GM12875 (cell line): ENCODE results near the gene COPZ1.

Source experiments
- H3K4me3 ChIP-seq: one replicate; pipeline ENCODE4 v1.5.1; 2011; ENCODE audit warnings: low read depth, low read length, control low read depth
- CTCF ChIP-seq: IDR thresholded peaks from 2 replicates; pipeline ENCODE4 v1.5.1; 2011; ENCODE audit warnings: low read depth, mild to moderate bottlenecking, control low read depth, inconsistent platforms, low read length, moderate library complexity, borderline replicate concordance; ENCODE audit not compliant: insufficient read depth

COPZ1 gene

GRCh38 chr12:54333420-54334034 lies 8.6 kb downstream of the COPZ1 start:
- H3K4me3 ChIP-seq: no peak overlapping the region
- TF ChIP-seq CTCF: no peak

GRCh38 chr12:54337280-54337842 lies 12.4 kb downstream of the COPZ1 start:
- no peak for TF ChIP-seq CTCF
- no peak overlapping the region for H3K4me3 ChIP-seq

- no peak overlapping the region for H3K4me3 ChIP-seq
These were observed 13.1 kb downstream of the COPZ1 start for GRCh38 chr12:54337854-54338650.

GRCh38 chr12:54338698-54339296 lies 13.9 kb downstream of the COPZ1 start:
- no peak overlapping the region for H3K4me3 ChIP-seq
- no peak for TF ChIP-seq CTCF

More at GRCh38 chr12:54337854-54338650, 13.1 kb downstream of the COPZ1 start:
- no peak for TF ChIP-seq CTCF

- TF ChIP-seq CTCF: no peak
- H3K4me3 ChIP-seq: no peak overlapping the region
These were observed 15.9 kb downstream of the COPZ1 start for GRCh38 chr12:54340846-54341245.

GRCh38 chr12:54341378-54342300 lies 16.7 kb downstream of the COPZ1 start:
- TF ChIP-seq CTCF: no peak
- H3K4me3 ChIP-seq: no peak overlapping the region
